ENCODE results near the gene FAM200C. TPM values are rescaled to one million over a fixed set of nuclear protein-coding genes. Genes with fewer than 3 reads are reported as not detected.

FAM200C gene
- total and polyA plus RNA-seq, 10 of the 15 experiments (the other 5 are each of a cell fraction or from before 2014, with no cell fraction given) = 1.0 to 5.4 (median 2.2) TPM

- ChIA-PET CTCF (interaction anchor here (0.9 to 8.9 kb wide), 5 partner anchors 20 to 59 kb away, joined by 3 to 133 read pairs (median 5); no protein-coding TSS in a partner anchor), SMC1A (ENCODE audit: uncharacterized antibody, unreplicated experiment) (interaction anchor here (1.0 to 8.9 kb wide), 8 partner anchors 9 to 411 kb away, joined by 3 to 135 read pairs (median 9); partner anchors contain the start of gene TTC1), RAD21 (ENCODE audit: unreplicated experiment) (interaction anchor here (0.7 to 8.6 kb wide), 8 partner anchors 10 to 47 kb away, joined by 3 to 109 read pairs (median 14); partner anchors contain the start of gene FAM200C), POLR2A (interaction anchor here (0.6 to 3.2 kb wide), 17 partner anchors 8 to 179 kb away, joined by 3 to 21 read pairs (median 6); partner anchors contain the start of gene FAM200C)
- Histone ChIP-seq H3K27ac (ENCODE audit: control insufficient read depth, insufficient read depth) (peak overlapping the region; percentile 71), H3K4me2 (ENCODE audit: control insufficient read depth, insufficient read depth) (peak overlapping the region; percentile 72), H3K79me2 (ENCODE audit: control insufficient read depth, insufficient read depth, low read length) (peaks cover 66% of the 10 kb centered on the region), H4K20me1 (ENCODE audit: control insufficient read depth, insufficient read depth) (no peaks in the 10 kb centered on the region), H2AFZ (ENCODE audit: control insufficient read depth, low read depth, low read length) (peak overlapping the region; percentile 1), H3K9ac (ENCODE audit: control insufficient read depth, insufficient read depth, low read length) (no peak overlapping the region), H3K4me3 (peak overlapping the region; percentile 62), H3K4me1 (ENCODE audit: control insufficient read depth, insufficient read depth, low read length) (peaks cover 18% of the 10 kb centered on the region), H3K9me3 (replicated peaks; ENCODE audit: control insufficient read depth, insufficient read depth, low read length) (no peaks in the 10 kb centered on the region), H3K27me3 (replicated peaks in 1 of 2; ENCODE audit: control insufficient read depth in 2 of 2, insufficient read depth in 2 of 2, low read length in 1 of 2) (no peaks in the 10 kb centered on the region), H3K36me3 (ENCODE audit: control insufficient read depth in 2 of 2, insufficient read depth in 2 of 2, low read length in 1 of 2) (no peaks in the 10 kb centered on the region; a peak in 1 of 4 replicates)
- no peak for TF ChIP-seq SRF (IDR thresholded peaks at IDR 0.05; ENCODE audit: low read depth in 2 of 2, low read length in 2 of 2)
- 0 out of 4 replicates have a peak, but pooled peaks of 1 of the 2 experiments have one; percentile 4 for TF ChIP-seq IKZF2 (IDR thresholded peaks at IDR 0.05)
- TF ChIP-seq LARP7 (IDR thresholded peaks at IDR 0.05) = no peak
- TF ChIP-seq USF1 (IDR thresholded peaks at IDR 0.05; ENCODE audit: borderline replicate concordance, extremely low read length, insufficient read depth, low read depth, low read length) = no peak
- 0 out of 2 replicates have a peak, but pooled peaks have one; percentile 22 for TF ChIP-seq MXI1 (IDR thresholded peaks at IDR 0.05; ENCODE audit: low read depth, low read length)
- no peak for TF ChIP-seq KLF5 (IDR thresholded peaks at IDR 0.05; ENCODE audit: partially characterized antibody)
- DNase-seq (ENCODE audit: low read depth, low spot score) = no peak
- intact Hi-C loops (cut with micrococcal nuclease; ENCODE audit: unreplicated experiment) = no loop called here
- no peak for FAIRE-seq
- BruUV-seq (replicated peaks) = no TSS peak
- ATAC-seq = no peak
- in situ Hi-C loops (cut with MboI) = no loop called here
Observed at GRCh38 chr5:160420331-160420610, 20.4 kb upstream of the FAM200C start.
